Stimulated activated CD8-positive, alpha-beta memory T cell treated with anti-CD3 and anti-CD28 coated beads, Interleukin-4, amount 100 ng/mL, for 24 hours (primary cell): Measurements from ENCODE around the gene RAB43.
"Not testable (repeated sequence)": the region's sequence is repeated elsewhere in the genome, so short reads cannot be mapped to it uniquely, and the experiment has no call there.

Experiments
- DNase-seq: peaks from one replicate; pipeline ENCODE4 v3.0.0-alpha.2; 2020; ENCODE audit warnings: low read depth

The RAB43 gene

DNA sequence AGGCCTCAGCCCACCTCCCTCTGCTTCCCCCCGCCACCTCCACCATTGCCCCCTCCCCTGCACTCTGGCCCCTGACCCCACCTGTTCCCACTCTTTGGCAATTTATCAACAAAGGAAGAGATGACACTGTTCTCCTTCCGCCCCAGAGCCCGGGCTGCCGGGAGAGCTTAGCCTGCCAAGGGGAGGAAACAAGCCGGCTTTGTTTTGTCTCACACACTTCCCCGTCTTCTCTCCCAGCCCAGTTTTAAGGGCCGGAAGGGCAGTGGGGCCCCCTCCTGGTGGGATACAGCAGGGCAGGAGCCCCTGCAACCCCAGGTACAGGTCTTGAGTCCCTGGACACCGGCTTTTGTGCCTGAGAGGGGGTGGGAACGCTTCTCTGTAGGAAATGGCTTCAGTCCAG is 33.7 kb downstream of the RAB43 start:
- DNase-seq = not testable (repeated sequence)

DNA sequence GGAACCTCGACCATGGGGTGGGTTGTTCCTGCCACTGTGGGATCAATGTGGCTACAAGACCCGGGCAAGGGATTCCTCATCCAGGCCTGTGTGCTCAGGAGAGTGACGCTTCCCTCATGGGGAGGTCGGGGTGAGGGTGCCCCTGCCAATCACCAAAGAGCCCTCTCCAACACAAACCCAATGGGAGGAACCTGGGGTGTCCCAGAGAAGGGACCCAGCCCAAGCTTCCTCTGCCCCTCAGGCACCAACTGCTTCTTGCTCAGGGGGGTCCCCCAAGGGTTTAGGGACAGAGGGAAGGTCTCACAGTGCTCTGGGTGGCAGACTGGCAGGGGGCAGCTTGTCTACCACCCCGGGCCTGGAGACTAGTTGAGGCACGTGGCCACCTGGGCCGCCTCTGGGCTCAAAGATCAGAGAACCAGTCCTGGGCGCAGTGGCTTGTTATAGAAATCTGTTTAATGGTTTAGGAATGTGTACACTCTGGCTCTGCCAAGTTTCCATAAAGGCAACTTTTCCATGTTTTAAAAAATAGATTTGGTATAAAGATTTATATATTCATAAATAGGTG is 34.4 kb downstream of the RAB43 start:
- DNase-seq = no peak

DNA sequence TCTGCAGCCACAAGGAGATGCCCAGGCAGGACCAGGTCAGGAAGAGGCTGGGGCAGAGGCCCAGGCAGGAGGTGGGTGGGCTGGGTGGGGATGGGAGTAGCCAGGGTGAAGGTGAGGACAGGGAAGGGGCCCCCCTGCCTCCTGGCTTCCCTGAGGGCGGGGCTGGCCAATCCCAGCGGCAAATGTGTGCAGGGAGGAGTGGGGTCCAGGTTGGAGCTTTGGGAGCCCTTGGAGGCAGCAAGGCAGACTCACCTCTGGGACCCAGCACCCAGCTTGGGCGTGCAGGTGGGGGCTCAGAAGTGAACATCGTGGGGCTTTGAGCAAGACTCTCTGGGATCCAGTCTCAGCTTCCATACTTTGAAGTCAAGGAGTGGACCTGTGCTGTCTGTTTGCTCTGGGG is 35.8 kb downstream of the RAB43 start:
- no peak for DNase-seq

DNA sequence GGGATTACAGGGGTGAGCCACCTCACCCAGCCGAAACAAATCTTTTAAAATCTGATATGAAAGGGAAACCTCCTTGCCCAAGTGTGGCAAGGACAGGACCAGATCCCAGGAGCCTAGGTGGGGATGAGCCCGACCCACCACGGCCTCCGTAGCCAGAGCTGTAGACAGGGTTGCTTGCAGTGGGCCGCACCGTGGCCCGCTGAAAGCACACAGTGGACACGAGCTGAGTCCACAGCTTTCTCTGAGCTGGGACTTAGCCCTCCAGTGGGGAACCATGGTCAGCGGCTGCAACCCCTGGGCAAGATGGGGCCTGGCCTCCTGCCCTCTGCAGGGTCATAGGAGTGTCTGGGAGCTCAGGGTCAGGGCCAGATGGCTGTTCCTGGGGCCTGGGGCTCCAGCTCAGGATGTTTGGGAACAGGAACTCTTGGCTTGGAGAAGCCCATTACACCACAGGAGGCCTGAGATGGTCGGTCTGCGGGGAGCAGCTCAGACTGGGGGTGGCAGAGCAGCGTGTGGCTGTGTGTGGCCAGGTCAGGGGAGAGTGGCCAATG is 36.4 kb downstream of the RAB43 start:
- no peak for DNase-seq

DNA sequence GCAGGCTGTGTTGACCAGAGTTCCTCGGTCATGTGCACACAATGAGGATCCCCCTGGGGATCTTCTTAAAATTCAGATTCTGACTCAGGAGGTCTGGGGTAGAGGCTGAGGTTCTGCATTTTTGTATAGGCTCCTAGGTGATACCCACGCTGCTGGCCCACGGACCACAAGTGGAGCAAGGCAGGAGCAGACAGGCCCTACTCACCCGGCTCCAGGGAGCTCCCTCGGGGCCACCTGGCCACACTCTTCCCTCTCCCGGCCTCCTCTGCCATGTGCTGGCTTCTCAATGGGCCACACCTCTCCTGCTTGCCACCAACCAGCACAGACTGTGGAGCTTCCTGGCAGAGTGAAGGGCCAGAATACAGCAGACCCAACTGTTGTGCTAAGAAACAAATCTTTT is 37.1 kb downstream of the RAB43 start:
- DNase-seq = no peak

DNA sequence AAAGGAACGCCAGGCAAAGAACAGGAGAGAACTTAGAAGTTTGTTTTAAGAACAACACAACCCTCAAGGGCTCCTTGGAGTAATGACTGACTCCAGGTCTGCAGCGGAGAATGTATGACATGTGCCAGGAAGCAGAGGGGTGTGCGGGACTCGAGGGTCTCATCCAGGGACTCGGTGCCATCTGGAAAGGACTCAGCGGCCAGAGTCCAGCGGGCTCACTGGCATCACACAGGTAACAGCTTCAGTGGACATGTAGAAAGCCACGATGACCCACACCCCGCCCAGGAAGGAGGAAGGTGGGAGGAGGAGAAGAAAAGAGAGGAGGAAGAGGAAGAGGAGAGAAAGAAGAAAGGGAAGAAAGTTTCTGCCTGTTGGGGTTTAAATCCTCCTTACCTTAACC is 39.6 kb downstream of the RAB43 start:
- no peak for DNase-seq

DNA sequence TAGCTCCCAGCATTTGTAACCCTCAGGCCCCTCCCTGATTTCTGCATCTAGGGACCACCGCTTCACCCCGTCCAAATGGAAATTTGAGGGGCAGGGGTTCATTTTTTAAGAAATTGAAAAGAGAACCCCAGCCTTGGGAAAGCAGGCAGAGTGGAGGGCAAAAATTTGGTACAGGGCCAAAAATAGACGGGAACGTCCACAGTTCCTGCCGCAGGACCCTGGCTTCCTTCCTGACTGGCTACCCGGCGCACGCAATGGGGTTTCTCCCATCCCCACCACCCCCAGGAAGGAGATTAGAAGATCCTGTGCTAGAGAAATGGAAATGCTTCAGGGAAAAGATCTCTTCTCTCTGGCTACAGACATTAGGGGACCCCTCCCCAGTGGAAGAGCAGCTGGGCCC is 40.1 kb downstream of the RAB43 start:
- DNase-seq = no peak

DNA sequence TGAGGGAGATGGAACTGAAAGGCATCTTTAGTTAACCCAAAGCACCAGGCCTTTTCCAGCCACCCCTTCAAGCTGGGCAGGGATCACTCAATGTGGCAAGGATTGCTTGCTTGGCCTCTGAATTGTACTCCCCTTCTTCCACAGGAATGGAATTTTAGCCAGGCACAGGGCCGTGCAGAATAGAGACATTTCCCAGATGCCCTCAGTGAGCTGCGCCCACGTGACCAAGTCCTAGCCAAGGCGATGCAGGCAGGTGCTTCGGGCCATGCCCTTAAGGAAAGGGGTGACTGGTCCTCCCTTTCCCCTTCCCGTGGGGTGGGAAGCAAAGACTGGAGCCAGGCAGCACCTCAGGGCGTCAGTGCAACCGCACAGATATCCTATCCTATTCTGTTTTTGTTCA is 43.1 kb downstream of the RAB43 start:
- no peak for DNase-seq

DNA sequence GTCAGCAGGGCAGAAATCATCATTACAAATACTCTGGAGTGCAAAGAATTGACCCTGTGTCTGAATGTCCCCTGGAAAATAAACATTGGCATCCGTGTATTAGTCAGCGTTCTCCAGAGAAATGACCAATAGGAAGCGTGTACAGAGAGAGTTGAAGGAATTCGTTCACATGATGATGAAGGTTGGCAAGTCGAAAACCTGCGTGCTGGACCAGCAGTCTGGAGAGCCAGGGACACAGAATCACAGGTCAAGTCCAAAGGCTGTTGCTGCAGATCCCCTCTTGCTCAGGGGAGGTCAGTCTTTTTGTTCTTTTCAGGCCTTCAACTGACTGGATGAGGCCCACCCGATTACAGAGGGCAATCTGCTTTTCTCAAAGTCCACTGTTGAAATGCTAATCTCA is 44.4 kb downstream of the RAB43 start:
- no peak for DNase-seq

DNA sequence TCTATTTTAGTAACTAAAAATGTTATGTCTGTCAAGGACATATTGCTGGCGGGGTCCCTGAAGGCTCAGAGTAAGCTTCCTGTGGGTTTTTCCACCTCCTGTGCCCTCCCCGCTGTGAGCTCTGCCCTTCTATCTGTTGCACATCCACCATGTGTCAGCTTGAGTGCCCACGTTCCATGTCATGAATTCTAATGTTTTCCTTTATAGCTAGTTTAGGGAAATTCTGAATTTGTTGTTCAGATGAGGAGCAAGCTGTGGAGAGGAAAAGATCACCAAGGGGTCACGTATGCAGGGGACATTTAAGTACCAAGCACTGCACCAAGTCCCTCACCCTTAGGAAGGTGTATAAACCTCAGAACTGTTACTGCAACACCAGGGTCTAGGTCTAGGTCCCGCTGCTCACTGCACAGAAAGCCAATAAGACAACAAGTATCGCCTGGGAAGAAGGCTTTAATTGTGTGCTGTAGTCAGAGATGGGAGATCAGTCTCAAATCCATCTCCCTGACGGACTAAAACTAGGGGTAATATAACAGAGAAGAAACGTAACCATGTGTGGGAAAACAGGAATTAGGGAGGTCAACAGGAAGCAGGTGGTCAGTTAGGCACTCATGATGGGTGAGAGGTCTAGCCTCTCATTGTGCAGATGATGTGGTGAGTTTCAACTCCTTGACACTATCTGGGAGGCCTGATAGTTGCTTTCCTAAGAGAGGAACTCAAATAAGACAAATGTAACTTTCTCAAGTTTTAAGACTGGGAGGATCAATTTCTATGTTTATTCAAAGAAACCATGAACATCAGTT is 51.3 kb downstream of the RAB43 start:
- no peak for DNase-seq

DNA sequence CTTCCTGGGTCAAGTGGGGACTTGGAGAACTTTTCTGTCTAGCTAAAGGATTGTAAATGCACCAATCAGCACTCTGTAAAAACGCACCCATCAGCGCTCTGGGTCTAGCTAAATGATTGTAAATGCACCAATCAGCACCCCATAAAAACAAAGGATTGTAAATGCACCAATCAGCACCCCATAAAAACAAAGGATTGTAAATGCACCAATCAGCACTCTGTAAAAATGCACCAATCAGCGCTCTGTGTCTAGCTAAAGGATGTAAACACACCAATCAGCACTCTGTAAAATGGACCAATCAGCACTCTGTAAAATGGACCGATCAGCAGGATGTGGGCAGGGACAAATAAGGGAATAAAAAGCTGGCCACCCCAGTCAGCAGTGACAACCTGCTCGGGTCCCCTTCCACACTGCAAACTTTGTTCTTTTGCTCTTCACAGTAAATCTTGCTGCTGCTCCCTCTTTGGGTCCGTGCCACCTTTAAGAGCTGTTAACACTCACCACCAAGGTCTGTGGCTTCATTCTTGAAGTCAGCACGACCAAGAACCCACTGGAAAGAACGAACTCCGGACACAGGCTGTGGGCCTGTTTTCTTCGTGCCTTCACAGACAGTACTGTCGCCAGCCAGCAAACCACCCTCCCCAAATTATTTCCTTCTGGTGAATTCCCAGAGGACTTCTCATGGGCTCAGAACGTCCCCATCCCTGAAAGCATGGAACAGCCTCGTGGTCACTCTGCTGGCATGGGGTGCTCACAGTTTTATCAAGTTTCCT is 52.1 kb downstream of the RAB43 start:
- DNase-seq = not testable (repeated sequence)

DNA sequence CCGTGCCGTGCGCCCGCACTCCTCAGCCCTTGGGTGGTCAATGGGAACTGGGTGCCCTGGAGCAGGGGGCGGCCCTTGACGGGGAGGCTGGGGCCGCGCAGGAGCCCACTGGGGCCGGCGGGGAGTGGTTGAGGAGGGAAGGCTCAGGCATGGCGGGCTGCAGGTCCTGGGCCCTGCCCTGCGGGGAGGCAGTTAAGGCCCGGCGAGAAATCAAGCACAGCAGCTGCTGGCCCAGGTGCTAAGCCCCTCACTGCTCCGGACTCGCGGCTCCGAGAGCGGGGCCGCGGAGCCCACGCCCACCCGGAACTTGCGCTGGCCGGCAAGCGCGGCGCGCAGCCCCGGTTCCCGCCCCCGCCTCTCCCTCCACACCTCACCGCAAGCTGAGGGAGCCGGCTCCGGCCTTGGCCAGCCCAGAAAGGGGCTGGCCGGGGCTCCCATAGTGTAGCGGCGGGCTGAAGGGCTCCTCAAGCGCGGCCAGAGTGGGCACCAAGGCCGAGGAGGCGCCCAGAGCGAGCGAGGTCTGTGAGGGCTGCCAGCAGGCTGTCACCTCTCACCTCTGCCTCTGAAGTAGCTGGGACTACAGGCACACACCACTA is 53.2 kb downstream of the RAB43 start:
- DNase-seq = no peak

DNA sequence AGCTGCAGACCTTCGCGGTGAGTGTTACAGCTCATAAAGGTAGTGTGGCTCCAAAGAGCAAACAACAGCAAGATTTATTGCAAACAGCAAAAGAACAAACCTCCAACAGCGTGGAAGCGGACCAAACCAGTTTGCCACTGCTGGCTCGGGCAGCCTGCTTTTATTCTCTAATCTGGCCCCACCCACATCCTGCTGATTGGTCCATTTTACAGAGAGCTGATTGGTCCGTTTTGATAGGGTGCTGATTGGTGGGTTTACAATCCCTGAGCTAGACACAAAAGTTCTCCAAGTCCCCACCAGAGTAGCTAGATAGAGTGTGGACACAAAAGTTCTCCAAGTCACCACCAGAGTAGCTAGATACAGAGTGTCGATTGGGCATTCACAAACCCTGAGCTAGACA is 53.9 kb downstream of the RAB43 start:
- DNase-seq = not testable (repeated sequence)

DNA sequence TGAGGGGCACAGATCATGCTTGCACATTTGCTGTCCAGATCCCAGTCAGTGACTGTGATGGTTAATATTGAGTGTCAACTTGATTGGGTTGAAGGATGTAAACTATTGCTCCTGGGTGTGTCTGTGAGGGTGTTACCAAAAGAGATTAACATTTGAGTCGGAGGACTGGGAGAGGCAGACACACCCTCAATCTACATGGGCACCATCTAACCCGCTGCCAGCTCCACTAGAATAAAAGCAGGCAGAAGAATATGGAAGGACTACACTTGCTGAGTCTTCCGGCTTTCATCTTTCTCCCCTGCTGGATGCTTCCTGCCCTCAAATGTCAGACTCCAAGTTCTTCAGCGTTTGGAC is 55.9 kb downstream of the RAB43 start:
- DNase-seq = no peak

DNA sequence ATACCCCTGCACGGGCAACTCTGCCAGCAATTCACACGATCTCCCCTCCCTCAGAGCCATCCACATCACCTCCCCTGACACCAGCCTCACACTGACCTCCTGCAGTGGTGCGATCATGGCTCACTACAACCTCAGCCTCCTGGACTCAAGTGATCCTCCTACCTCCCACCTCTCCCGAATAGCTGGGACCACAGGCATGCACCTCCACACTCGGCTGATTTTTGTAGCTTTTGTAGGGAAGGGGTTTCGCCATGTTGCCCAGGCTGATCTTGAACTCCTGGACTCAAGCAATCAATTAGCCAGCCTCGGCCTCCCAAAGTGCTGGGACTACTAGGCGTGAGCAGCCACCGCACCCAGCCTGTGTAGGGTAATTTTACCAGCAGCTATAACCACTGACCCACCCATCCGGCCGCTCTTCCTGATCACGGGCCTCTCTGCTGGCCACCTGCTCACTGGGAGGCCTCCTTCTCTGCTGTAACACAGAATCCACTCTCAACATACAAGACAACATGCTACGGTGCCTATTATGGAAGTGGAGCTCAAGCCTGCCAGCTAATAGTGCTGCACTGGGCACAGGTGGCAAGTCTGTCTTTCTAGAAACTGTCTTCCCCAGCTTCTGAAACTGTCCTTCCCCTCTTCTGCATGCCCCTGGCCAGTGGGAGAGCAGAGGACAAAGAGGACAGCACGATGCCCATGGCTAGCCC is 56.4 kb downstream of the RAB43 start:
- no peak for DNase-seq

DNA sequence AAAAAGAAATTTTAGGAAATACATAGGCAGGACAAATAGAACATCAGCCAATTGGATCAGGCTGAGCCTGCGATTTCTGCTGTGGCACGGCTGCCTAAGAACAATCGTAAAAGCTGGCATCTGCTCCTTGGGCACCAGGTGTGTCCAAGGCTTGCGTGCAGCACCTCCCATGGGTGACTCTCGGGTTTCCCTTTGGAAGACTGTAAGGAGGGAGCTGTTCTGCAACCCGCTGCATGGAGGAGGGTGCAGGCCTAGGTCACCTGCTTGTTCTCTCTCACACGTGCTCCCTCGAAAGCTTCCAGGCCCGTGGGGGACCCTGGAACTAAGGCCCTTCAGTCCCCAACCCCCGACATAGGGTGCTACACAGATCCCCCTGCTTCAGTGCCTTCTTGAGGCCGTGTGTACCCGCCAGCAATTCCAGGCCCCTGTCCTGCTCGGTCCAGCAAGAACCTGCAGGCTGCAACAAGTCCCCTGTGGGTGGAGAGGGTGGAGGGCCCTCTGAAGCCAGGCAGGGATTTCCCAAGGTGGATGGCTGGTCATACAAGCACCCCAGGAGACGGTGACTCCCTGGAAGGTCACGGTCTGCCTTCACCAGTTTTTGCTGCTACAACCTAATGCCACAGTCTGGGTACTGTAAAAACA is 57.6 kb downstream of the RAB43 start:
- no peak for DNase-seq

DNA sequence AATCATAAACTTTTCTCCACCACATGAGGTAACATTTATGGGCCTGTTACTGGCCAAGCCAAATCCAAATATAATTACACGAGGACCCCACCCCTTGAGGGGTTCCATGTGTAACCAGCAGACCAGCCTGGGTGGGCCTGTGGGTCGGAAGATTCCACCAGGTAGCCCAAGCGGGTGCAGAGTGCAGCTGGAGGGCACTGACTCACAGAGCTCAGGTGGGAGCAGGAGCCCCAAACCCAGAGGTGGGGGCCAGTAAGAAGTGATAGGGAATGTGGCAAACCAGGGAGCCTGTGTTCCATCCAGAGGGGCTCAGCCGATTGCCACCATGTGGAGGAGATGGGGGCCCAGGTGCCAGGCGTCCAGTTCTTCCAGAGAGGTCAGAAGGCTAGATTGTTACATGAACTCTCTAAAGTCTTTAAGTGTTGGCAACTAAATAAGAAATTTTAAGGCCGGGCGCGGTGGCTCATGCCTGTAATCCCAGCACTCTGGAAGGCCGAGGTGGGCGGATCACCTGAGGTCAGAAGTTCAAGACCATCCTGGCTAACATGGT is 58.4 kb downstream of the RAB43 start:
- no peak for DNase-seq

DNA sequence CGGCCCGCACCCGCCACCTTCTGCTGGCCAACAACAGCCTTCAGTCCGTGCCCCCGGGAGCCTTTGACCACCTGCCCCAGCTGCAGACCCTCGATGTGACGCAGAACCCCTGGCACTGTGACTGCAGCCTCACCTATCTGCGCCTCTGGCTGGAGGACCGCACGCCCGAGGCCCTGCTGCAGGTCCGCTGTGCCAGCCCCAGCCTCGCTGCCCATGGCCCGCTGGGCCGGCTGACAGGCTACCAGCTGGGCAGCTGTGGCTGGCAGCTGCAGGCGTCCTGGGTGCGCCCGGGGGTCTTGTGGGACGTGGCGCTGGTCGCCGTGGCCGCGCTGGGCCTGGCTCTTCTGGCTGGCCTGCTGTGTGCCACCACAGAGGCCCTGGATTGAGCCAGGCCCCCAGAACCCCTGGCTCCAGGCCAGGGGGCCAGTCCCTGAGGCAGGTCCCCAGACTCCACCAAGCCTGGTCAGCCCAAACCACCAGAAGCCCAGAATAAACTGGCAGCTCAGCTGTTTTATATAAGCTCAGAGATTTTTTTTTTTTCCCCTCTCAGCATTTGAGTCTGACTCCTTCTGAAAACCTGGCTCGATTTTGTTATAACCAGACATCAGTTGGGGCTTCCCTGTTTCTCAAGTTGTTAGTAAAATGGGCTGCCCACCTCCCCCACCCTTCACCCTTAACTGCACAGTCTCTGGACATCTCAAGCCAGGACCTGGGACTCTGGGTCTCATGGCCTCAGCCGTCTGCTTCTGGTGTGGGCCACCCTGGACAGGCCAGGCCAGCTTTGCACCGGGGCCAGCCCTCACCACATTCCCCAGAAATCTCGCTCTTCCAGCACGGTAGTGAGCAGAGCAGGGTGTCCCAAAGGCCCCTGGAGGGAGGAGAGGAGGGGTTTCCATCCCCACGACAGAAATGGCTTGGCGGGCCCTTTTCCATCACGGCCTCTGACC is 59.4 kb downstream of the RAB43 start:
- no peak for DNase-seq

DNA sequence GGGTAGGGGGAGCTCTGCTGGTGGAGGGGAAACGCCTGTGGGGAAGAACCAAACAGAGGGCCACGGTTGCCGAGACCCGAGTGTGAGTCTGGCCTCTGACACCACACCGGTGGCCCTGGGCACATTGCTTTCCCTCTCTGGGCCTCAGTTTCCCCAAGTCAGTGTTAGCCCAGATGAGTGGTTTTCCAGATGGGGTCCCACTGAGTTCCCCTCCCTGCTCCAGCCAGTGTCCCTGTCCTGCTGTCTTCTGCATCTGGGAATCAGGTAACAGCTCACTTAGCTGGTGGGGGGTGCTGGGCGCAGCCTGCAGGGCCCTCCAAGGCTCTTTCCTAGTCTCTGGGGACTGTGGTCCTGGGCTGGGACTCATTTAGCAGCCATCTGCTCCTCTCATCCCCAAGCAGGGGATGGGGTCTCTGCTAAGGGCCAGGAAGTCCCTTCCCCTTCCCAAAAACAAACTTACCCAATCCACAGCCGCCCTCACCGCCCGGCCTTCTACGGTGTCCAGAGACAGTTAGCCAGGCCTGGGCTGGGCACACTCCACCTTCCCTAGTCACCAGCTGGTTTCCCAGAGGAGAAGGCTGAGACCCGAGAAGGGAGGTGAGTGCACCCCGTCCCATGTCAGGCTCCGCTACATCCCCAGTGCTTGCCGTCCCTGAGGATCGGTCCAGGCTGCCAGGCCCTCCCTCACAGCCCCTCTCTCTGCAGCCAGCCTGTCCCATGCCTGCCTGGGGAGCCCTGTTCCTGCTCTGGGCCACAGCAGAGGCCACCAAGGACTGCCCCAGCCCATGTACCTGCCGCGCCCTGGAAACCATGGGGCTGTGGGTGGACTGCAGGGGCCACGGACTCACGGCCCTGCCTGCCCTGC is 60.3 kb downstream of the RAB43 start:
- DNase-seq = no peak
